HUES6 (cell line): Measurements from ENCODE around the gene NLRC3.

Experiments used
- H3K27ac ChIP-seq: 2 replicates; pipeline ENCODE4 v1.7.0; 2013; ENCODE audit warnings: low read depth, mild to moderate bottlenecking, low read length, inconsistent platforms
- H3K27me3 ChIP-seq: 2 replicates; pipeline ENCODE4 v1.6.1; 2013; ENCODE audit warnings: low read length; ENCODE audit not compliant: control insufficient read depth, insufficient read depth
- H3K36me3 ChIP-seq: 2 replicates; pipeline ENCODE4 v1.6.1; 2013; ENCODE audit warnings: low read length; ENCODE audit not compliant: control insufficient read depth, insufficient read depth
- H3K4me1 ChIP-seq: 2 replicates; pipeline ENCODE4 v1.6.1; 2013; ENCODE audit warnings: low read length; ENCODE audit not compliant: control insufficient read depth, insufficient read depth
- H3K4me3 ChIP-seq: 2 replicates; pipeline ENCODE4 v1.5.1; 2013; ENCODE audit warnings: low read depth, low read length
- H3K9ac ChIP-seq: one replicate; pipeline ENCODE4 v1.6.1; 2013; ENCODE audit warnings: mild to moderate bottlenecking, low read length
- H3K9me3 ChIP-seq: 2 replicates; pipeline ENCODE4 v1.6.1; 2013; ENCODE audit warnings: low read depth, low read length; ENCODE audit not compliant: control insufficient read depth, insufficient read depth

Gene NLRC3

GRCh38 chr16:3492356-3492755 is 84.8 kb downstream of the NLRC3 start:
- Histone ChIP-seq H3K4me3 (no peak overlapping the region), H3K36me3 (peaks cover 3% of the 10 kb centered on the region; the same call in 1 of the 2 replicates), H3K9me3 (no peaks in the 10 kb centered on the region), H3K4me1 (no peaks in the 10 kb centered on the region; the same call in 1 of the 2 replicates), H3K27ac (no peak overlapping the region), H3K9ac (no peak overlapping the region), H3K27me3 (no peaks in the 10 kb centered on the region)

- H3K27me3 ChIP-seq, result no peaks in the 10 kb centered on the region
- no peak overlapping the region for H3K9ac ChIP-seq
These were observed 86.1 kb downstream of the NLRC3 start for GRCh38 chr16:3490911-3491629.

More at GRCh38 chr16:3490911-3491629, 86.1 kb downstream of the NLRC3 start:
- Histone ChIP-seq H3K4me1 (no peaks in the 10 kb centered on the region; the same call in 1 of the 2 replicates), H3K36me3 (peaks cover 10% of the 10 kb centered on the region), H3K4me3 (no peak overlapping the region), H3K9me3 (no peaks in the 10 kb centered on the region), H3K27ac (no peak overlapping the region)
